ENCODE measurements around the gene ENDOV. TPM values are rescaled to one million over a fixed set of nuclear protein-coding genes. Genes with fewer than 3 reads are reported as not detected.

ENDOV gene
- total RNA-seq, 1 donor from 2014 or later: 28.1 TPM

DNA sequence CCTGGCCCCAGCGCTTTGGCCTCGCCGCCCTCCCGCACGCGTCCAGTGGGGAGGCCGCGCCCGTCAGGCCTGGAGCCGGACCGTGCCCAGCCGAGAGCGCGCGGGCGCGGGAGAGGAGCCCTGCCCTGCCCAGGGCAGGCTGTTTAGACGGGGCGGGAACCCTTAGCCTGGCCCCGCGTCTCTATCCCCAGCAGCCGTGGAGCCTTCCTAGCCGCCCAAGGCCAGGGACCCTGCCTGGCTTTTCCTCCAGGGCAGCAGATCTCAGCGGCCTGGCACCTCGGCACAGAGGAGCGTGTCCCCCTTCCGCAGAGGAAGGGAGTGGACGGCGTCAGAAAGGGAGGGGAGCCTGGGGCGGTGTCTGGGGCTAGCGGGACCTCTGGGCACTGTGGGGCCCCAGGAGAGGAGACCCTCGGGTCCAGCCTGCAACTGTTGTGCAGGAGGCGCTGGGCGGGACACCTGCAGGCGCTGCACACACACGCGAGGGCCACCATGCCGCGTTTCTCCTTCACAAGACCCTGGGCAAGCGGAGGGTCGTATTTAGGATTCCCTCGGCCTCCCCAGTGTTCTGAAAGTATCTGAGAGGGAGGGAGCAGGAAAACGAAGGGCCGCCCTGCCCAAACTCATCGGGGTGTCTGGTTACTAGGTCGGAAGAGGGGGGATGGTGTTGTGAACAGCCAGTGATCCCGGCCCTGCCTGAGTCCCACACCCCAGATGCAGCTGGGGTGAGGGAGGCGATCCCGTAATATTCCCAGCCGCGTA lies 63.7 kb downstream of the ENDOV start:
- peak overlapping the region; percentile 35 for H3K4me3 Mint-ChIP-seq
- DNase-seq (no peak), ATAC-seq (ENCODE audit: low read depth) (no peak)
- H3K27me3 Mint-ChIP-seq: peaks cover 60% of the 10 kb centered on the region
- H3K36me3 Mint-ChIP-seq (ENCODE audit: low read depth): no peaks in the 10 kb centered on the region
- intact Hi-C loops (cut with micrococcal nuclease): no loop called here
- peaks cover 19% of the 10 kb centered on the region for H3K4me1 Mint-ChIP-seq
- no peak overlapping the region for H3K27ac Mint-ChIP-seq
- ChIA-PET POLR2A (no interaction called here), CTCF (no interaction called here)
- no peaks in the 10 kb centered on the region for H3K9me3 Mint-ChIP-seq
- TF ChIP-seq, protein P1, sequence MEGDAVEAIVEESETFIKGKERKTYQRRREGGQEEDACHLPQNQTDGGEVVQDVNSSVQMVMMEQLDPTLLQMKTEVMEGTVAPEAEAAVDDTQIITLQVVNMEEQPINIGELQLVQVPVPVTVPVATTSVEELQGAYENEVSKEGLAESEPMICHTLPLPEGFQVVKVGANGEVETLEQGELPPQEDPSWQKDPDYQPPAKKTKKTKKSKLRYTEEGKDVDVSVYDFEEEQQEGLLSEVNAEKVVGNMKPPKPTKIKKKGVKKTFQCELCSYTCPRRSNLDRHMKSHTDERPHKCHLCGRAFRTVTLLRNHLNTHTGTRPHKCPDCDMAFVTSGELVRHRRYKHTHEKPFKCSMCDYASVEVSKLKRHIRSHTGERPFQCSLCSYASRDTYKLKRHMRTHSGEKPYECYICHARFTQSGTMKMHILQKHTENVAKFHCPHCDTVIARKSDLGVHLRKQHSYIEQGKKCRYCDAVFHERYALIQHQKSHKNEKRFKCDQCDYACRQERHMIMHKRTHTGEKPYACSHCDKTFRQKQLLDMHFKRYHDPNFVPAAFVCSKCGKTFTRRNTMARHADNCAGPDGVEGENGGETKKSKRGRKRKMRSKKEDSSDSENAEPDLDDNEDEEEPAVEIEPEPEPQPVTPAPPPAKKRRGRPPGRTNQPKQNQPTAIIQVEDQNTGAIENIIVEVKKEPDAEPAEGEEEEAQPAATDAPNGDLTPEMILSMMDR (IDR thresholded peaks at IDR 0.05): no peak

DNA sequence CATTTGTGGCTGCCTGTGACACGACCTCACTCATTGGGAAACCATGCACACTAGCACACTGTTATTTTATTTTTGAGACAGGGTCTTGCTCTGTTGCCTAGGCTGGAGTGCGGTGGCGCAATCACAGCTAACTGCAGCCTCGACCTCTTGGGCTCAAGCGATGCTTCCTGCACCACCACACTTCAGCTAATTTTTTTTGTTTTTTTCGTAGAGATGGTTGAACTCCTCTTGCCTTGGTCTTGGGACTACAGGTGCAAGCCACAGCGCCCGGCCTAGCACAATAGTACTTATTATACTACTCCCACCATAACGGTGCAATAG lies 64.2 kb downstream of the ENDOV start:
- Mint-ChIP-seq H3K4me3 (peak overlapping the region; percentile 35), H3K4me1 (peaks cover 18% of the 10 kb centered on the region), H3K27ac (no peak overlapping the region), H3K36me3 (ENCODE audit: low read depth) (no peaks in the 10 kb centered on the region), H3K27me3 (peaks cover 55% of the 10 kb centered on the region), H3K9me3 (no peaks in the 10 kb centered on the region)
- POLR2A ChIA-PET: no interaction called here
- intact Hi-C loops (cut with micrococcal nuclease): no loop called here
- TF ChIP-seq, protein P1 (IDR thresholded peaks at IDR 0.05): no peak
- no peak for DNase-seq
- CTCF ChIA-PET: no interaction called here
- ATAC-seq (ENCODE audit: low read depth): no peak

DNA sequence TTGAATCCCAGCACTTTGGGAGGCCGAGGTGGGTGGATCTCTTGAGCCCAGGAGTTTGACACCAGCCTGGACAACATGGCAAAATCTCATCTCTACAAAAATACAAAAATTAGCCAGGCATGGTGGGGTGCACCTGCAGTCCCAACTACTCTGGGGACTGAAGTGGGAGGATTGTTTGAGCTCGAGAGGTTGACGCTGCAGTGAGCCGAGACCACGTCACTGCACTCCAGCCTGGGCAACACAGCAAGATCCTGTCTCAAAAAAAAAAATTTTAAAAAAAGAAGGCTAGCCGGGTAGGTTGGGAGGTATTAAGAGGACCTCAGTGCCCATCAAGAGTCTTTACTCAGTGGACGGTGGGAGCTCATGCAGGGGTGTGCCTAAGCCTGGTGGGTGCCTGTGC lies 65.3 kb downstream of the ENDOV start:
- Mint-ChIP-seq H3K4me1 (peaks cover 8% of the 10 kb centered on the region), H3K9me3 (no peaks in the 10 kb centered on the region), H3K4me3 (no peak overlapping the region), H3K27ac (no peak overlapping the region), H3K36me3 (ENCODE audit: low read depth) (no peaks in the 10 kb centered on the region), H3K27me3 (peaks cover 45% of the 10 kb centered on the region)
- no peak for ATAC-seq (ENCODE audit: low read depth)
- TF ChIP-seq, protein P1 (IDR thresholded peaks at IDR 0.05): no peak
- ChIA-PET CTCF (no interaction called here), POLR2A (no interaction called here)
- intact Hi-C loops (cut with micrococcal nuclease): no loop called here
- no peak for DNase-seq

DNA sequence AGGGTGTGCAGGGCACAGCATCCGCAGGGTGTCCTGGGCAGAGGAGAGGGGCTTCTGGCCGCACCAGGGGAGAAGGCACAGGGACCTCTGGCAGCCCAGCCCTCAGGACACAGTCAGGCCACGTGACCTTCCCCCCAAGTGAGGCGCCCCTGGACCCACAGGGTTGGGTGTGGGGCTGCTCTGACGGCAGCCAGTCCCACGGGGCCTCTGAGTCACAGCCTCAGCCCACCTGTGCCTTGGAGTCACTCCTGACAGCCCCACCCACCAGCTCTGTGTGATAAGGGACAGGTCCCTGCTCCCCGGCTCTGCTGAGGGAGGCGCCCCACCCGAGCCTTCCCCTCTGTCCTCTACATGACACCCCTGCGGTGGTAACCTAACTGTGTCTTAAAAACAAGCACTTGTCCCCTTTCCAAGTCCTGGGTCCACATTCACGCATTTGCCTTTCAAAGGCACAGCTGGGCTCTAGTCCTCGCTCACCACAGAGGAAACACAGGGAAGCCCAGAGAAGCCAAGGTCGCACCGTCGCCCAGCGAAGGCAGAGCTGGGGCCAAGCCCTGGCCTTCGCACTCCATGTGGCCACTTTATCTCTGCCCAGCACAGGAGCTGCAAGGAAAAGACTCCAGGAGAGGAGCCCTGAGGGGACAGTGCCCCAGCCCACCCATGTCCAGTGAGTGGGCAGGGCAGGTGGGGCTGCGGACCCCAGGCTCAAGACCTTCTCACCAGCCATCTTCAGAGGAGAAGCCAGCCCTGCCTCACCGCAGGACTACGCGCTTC lies 66.5 kb downstream of the ENDOV start:
- Mint-ChIP-seq H3K9me3 (no peaks in the 10 kb centered on the region), H3K4me1 (peaks cover 10% of the 10 kb centered on the region), H3K36me3 (ENCODE audit: low read depth) (no peaks in the 10 kb centered on the region), H3K27ac (no peak overlapping the region), H3K4me3 (no peak overlapping the region), H3K27me3 (peaks cover 42% of the 10 kb centered on the region)
- TF ChIP-seq, protein P1 (IDR thresholded peaks at IDR 0.05): no peak
- intact Hi-C loops (cut with micrococcal nuclease): no loop called here
- POLR2A ChIA-PET: no interaction called here
- no peak for ATAC-seq (ENCODE audit: low read depth)
- DNase-seq: no peak
- CTCF ChIA-PET: no interaction called here

DNA sequence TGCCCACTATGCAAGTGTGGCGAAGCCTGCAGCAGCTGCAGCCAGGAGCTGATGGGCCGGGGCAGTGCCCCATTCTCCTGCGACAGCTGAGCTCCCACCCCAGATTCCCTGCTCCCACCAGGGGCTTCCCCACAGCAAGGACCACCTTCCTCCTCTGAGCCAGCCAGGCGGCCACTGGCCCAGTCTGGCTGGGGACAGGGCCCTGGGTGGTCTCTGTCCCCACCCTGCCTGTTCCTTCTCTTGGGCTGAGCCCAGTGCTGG lies 67.0 kb downstream of the ENDOV start:
- Mint-ChIP-seq H3K9me3 (no peaks in the 10 kb centered on the region), H3K4me1 (peaks cover 10% of the 10 kb centered on the region), H3K27ac (no peak overlapping the region), H3K27me3 (peaks cover 47% of the 10 kb centered on the region), H3K4me3 (no peak overlapping the region), H3K36me3 (ENCODE audit: low read depth) (no peaks in the 10 kb centered on the region)
- ChIA-PET POLR2A (no interaction called here), CTCF (no interaction called here)
- TF ChIP-seq, protein P1 (IDR thresholded peaks at IDR 0.05): no peak
- intact Hi-C loops (cut with micrococcal nuclease): no loop called here
- DNase-seq (no peak), ATAC-seq (ENCODE audit: low read depth) (no peak)

Data from activated B cell treated with CpG ODN at 0.5 μM for 24 hours (primary cell).